ENCODE measurements around the gene LAMB2.

DNA sequence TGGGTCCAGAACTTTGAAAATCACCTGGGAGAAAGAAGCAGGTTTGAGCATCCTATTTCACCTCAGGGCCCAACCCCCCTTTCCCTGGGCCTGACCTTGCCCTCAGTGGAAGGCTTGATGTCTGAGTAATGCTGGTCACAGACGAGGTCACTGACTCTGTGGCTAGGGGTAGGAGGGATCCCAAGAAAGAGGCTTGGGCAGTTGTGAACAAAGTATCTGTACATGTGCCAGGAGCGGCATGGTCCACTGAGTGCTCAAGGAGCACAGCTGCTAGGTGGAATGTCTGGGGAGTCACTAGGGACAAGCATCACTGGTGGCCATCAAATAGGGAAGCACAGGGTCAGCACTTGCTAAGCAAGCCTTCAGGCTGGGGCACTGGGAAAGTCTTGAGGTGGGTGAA is 25.9 kb upstream of the LAMB2 start:
- TF ChIP-seq POLR2A (IDR thresholded peaks at IDR 0.05; ENCODE audit: low read depth, low read length) (no peak), POLR2AphosphoS5 (IDR thresholded peaks at IDR 0.05; ENCODE audit: low read depth, low read length) (no peak)
